ENCODE results near the gene CHTF18.
"Not testable (repeated sequence)": the region's sequence is repeated elsewhere in the genome, so short reads cannot be mapped to it uniquely, and the experiment has no call there.

CHTF18 gene

DNA sequence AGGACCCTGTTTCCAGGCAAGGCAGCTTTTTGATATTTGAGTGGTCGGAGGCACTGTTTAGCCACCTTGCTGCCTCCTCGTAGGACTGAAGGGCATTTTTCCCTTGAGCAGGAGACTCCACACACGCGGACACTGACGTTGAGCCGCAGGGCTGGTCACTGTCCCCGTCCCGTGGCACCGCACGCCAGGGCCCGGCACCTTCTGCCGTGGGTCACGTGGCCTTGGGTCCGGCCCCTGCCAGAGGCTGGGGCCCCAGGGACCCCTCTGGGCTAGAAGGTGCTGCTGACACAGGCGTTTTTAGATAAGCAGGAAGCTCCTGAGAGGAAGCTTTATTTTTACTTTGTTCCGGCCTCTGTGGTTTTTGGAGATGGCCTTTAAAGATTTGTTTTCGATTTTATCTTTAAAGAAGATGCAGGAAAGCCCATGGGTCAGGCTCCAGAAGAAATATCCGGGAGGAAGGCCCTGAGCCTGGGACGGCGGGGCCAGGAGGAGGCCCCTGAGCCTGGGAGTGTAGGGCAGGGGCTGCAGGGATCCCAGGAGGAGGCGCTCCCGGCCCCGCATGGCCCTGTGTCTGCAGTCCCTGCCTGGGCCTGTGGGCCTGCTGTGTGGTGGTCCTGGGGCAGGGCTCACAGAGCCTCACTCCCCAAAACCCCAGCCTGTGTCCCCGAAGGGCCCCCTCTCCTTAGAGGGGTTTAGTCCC, 42.6 kb downstream of the CHTF18 start:
- no peak for DNase-seq (ENCODE audit: low read depth)

- no peak for DNase-seq (ENCODE audit: low read depth)
Measured at GRCh38 chr16:831571-832413, 43.4 kb downstream of the CHTF18 start.

DNA sequence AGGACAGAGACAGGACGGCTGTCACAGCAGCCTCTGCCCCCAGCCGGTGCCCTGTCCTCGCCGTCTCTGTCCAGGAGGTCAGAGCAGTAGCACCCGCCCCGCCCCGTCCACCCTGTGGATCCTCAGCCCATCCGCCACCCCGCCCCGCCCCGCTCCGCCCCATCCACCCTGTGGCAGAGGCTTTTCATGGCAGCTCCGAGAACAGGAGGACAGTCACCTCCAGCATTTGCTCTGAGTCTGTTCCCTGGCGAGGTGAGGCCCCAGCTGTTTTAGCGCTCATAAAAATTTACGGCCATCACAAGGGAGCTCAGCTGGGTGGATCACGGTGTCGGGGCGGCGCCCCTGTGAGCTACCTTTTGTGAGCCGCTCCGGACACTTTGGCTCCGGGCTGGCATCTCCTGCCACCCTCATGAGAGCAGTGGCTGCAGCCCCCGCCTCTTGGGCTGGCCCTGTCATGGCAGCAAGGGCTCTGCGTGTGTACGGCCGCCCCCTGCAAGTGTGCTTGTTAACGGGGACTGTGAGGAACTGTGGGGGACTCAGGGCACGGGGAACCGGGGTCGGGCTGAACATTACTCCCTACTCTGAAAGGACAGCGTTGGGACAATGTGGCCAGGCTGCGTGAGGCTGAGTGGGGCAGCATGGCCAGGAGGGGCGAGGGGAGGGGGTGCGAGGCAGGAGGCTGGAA, 44.4 kb downstream of the CHTF18 start:
- no peak for DNase-seq (ENCODE audit: low read depth)

DNA sequence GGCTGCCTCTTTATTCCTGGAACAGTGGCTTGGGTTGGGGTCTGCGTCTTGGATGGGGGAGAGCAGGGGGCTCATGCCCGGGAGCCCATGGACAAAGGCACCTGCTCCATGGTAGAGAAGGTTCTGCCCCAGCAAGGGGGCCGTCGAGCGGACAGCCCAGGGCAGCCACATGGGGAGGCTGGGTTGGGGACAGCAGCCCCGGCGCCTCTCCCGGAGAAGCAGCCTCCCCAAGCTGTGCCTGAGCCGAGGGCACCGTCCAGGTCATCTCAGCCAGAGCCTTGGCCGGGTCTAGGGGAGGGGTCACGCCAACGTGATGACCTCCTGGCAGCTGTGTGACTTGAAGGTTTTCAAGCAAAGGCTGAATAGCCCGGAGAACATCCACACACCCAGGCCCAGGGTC, 45.0 kb downstream of the CHTF18 start:
- DNase-seq (ENCODE audit: low read depth) = no peak

DNA sequence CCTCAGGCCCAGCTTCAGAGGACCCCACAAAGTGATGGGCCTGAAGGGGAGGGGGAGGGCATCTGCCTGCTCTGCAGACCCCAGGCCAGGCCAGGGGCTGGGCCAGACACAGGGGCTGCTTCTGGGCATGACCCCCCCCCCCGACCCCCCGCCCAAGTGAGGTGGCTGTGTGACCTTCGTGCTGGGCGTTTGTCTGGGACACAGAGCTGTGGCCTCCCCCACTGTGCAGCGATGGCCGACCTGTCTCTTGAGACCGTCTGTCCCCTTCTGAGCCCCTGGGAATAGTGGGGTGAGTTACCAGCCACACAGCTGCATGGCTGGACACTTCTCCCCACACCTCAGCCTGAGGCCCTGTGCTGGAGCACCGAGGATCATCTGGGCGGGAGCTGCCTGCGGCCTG, 47.0 kb downstream of the CHTF18 start:
- no peak for DNase-seq (ENCODE audit: low read depth)

DNA sequence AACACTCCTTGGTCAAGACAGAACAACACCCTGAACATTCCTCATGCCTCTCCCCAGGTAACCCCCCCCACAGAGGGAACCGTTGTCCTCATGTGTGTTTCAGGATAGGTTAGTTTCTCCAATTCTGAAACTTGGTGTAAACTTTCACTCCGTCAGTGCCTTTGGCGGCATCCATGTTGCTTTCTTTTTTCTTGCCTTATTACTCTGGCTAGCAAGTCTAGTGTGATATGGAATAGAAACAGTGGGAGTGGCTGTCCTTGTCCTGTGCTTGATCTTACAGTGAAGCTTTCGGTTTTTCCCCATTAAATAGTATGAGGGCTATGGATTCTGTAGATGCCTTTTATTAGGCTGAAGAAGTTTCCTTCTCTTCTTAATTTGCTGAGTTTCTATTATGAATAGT, 47.8 kb downstream of the CHTF18 start:
- no peak for DNase-seq (ENCODE audit: low read depth)

GRCh38 chr16:836822-837221, 48.4 kb downstream of the CHTF18 start:
- not testable (repeated sequence) for DNase-seq (ENCODE audit: low read depth)

DNA sequence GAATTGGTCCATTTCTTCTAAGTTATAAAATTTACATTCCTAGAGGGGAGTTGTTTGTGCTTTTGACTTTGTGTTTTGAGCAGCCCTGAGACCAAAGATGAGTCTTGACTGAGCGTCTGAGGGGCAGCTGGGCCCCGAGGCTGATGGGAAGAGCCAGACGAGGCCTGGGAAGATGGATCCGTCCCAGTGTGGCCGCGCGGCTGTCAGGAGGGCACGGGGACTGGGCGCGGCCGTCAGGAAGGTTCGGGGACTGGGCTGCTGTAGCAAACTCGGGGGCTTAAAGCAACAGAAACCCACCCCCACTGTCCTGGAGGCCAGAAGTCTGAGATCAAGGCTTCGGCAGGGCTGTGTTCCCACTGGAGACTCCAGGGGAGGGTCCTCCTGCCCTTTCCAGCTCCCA, 50.3 kb downstream of the CHTF18 start:
- DNase-seq (ENCODE audit: low read depth) = no peak

DNA sequence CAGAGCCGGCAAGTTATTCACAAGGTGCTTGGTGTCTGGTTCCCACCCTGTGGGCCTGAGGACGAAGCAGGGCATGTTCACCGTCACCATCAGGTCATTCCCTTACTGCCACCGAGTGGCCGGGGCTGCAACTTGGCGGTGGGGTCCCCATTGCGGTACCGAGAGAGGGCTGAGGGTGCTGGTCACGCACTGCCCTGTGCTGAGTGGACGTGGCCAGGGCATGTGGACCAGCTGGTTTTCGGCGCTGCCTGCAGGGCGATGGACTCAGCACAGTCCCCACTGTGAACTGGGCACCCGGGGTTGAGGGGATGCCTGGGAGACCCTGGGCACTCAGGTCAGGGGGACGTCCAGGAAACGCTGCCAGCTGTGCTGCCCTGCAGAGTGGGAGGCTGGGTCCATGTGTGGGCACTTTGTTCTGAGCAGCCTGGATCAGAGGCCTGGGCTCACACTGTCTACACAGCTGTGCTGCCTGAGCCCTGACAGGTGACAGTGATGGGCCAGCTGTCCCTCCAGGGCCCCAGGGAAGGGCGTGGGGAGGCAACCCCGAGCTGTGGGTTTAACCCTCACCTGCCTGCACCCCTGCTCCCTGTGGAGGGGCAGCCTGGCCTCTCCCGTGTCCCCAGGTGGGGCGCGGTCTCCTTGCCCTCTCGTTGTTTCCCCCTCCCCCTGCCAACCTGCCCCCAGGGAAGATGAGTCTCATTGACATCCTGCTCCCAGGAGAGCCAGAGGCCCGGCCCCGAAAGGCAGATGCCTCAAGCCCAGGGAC, 51.4 kb downstream of the CHTF18 start:
- DNase-seq (ENCODE audit: low read depth) = no peak

- DNase-seq (ENCODE audit: low read depth) = no peak
Measured at GRCh38 chr16:840561-841454, 52.4 kb downstream of the CHTF18 start.

- no peak for DNase-seq (ENCODE audit: low read depth)
Measured at GRCh38 chr16:841455-842060, 53.1 kb downstream of the CHTF18 start.

- DNase-seq (ENCODE audit: low read depth) = no peak
Measured at GRCh38 chr16:842061-842476, 53.6 kb downstream of the CHTF18 start.

DNA sequence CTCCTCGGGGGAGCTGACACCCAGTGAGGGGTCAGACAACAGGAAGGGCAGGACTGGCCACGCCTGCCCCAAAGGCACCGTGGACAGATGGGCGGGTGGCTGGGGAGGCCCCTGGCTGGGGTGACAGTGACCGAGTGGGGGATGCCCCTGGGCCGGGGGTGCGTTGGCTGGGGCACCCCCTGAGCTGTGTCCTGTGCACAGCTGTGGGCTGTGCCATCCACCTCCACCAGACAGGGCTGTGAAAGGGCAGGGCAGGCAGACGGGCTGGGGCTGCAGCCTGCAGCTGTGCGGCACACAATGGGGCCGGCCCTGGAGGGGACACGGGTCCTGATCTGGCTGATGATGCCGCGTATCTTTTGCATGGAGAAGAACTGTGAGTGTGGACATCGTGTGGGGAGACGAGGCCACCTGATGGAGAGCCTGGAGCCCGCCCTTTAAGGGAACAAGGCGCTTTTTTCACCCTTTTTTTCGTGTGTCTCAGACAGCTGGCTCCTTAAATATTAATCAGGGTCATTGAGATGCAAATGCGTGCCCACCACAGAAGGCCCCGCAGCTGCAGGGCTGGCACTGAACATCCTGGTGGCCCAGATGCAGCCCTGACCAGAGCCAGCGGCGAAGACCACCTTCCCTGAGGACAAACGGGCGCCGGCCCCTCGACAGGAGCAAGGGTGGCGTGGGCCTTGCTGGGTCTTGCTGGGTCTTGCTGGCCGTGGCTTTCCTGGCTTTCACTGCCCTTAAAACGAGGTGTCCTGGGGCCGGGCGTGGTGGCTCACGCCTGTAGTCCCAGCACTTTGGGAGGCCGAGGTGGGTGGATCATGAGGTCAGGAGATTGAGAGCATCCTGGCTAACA, 54.5 kb downstream of the CHTF18 start:
- no peak for DNase-seq (ENCODE audit: low read depth)

DNA sequence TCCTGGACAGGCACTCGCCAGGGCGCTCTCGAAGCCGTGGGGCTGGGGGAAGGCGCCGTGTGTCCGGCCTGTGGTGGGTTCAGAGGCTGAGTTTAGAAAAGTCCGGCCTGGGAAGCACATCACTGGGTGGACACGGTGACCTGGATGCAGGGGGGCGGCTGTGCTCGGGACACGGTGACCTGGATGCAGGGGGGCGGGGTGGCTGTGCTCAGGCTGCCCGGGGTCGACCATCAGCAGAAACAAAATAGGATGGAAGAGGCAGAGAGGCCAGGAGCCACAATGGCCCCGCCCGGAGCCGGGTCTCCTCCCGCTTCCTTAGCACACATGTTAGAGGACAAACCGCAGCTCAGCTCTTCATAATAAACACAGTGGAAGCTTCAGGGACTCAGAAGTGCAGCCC, 55.4 kb downstream of the CHTF18 start:
- DNase-seq (ENCODE audit: low read depth) = no peak

DNA sequence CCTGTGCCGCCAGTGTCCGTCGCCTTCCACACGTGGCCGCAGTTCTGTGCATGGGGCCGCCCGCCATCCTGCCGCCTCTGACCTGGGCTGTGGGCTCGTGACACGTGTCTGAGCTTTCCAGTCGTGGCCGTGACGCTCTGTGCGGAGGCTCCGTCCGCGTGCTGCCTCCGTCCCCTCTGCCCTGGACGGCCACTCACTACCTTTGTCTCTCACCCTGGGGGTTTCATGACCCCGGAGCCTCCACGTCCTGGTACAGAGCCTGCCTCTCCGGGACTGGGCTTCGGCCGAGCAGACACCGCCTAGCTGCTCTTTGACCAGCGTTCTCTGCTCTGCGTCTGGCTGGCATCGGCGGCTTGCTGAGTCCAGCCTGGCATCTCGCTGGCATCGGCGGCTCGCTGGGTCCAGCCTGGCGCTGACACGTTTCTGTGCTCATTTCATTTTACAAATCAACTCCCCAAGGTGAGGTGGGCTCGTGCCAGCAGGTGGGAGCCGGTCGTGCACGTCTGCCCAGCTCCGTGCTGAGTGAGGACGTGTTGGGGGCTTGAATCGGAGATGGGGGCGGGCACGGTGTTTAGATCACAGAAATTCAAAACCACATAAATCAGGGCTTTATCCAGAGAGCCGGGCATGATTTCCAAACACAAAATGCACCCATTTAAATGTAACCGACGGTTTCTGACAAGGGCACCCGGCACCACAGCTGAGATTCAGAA, 56.4 kb downstream of the CHTF18 start:
- DNase-seq (ENCODE audit: low read depth) = no peak

DNA sequence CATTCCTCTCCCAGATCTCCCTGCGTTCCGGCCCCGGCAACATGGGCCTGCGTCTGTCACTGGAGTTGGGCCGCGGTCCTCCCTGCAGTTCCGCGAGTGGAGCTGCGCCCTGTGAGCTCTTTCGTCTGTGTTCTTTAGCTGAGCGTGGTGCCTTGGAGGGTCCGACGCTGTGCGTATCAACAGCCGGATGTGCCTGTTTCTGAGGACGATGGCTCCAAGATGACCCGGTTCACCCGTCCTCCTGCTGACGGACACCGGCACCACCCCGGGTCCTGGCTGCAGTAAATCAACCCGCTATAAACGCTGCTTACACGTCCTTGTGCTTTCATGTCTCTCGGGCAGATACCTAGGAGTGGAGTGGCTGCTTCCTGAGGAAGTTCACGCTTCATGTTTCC, 56.9 kb downstream of the CHTF18 start:
- no peak for DNase-seq (ENCODE audit: low read depth)

- no peak for DNase-seq (ENCODE audit: low read depth)
Measured at GRCh38 chr16:847151-847550, 58.7 kb downstream of the CHTF18 start.
